ENCODE measurements around the gene MIER2.
"Not testable (repeated sequence)": the region's sequence is repeated elsewhere in the genome, so short reads cannot be mapped to it uniquely, and the experiment has no call there.

- TF ChIP-seq POLR2A (IDR thresholded peaks at IDR 0.05) = not testable (repeated sequence)
- TF ChIP-seq, protein P1, sequence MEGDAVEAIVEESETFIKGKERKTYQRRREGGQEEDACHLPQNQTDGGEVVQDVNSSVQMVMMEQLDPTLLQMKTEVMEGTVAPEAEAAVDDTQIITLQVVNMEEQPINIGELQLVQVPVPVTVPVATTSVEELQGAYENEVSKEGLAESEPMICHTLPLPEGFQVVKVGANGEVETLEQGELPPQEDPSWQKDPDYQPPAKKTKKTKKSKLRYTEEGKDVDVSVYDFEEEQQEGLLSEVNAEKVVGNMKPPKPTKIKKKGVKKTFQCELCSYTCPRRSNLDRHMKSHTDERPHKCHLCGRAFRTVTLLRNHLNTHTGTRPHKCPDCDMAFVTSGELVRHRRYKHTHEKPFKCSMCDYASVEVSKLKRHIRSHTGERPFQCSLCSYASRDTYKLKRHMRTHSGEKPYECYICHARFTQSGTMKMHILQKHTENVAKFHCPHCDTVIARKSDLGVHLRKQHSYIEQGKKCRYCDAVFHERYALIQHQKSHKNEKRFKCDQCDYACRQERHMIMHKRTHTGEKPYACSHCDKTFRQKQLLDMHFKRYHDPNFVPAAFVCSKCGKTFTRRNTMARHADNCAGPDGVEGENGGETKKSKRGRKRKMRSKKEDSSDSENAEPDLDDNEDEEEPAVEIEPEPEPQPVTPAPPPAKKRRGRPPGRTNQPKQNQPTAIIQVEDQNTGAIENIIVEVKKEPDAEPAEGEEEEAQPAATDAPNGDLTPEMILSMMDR (IDR thresholded peaks at IDR 0.05 in 8 of 11, conservative IDR thresholded peaks at IDR 0.05 in 3 of 11) = not testable (repeated sequence)
Measured at GRCh38 chr19:380618-381219, 36.1 kb upstream of the MIER2 start.
